LNCAP (cell line): ENCODE data around the gene MAPK1.

ENCODE experiments used
- CTCF ChIP-seq: fragments of 450-650 bp; IDR thresholded peaks from 2 replicates; pipeline ENCODE4 v1.5.1; 2017; ENCODE audit warnings: mild to moderate bottlenecking

MAPK1 gene

GRCh38 chr22:21876486-21877176, 9.2 kb upstream of the MAPK1 start:
- TF ChIP-seq CTCF = no peak

DNA sequence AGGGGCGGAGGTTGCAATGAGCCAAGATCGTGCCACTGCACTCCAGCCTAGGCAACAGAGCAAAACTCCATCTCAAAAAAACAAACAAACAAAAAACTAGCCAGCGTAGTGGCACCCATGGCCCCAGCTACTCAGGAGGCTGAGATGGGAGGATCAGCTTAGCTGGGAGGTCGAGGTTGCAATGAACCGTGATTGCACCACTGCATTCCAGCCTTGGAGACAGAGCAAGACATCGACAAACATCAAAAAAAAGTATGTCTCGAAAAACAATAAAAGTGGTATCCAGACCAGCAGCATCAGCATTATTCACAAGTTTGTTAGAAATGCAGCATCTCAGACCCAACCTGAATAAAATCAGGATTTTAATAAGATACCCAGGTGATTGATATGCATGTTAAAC, 6.2 kb upstream of the MAPK1 start:
- no peak for TF ChIP-seq CTCF

GRCh38 chr22:21868651-21869050, 1.2 kb upstream of the MAPK1 start:
- no peak for TF ChIP-seq CTCF

GRCh38 chr22:21866833-21867527, 465 bp downstream of the MAPK1 start:
- no peak for TF ChIP-seq CTCF

- no peak for TF ChIP-seq CTCF
These were observed 2.4 kb downstream of the MAPK1 start for GRCh38 chr22:21865041-21865440.

GRCh38 chr22:21862386-21863245, 4.8 kb downstream of the MAPK1 start:
- TF ChIP-seq CTCF = no peak

DNA sequence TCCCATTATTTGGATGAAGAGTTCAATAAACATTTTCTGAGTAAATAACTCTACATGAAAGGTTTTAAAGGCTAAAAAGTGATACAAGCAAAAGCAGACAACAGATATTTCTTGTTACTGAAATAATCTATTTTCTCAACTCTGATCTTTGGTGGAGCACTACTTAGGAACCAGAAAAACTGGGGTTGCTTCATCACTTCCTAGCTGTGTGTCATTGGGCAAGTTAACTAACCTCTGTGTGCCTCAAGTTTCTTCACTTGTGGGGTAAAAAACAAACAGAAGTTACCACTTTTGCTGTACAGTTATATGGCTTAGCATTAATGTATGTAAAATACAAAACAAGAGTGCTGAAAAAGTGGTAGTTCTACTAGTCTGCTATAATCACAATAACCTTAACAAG, 5.6 kb downstream of the MAPK1 start:
- no peak for TF ChIP-seq CTCF
